Liver (tissue), 9 donors: ENCODE data around the gene CTU1. TPM values are rescaled to one million over a fixed set of nuclear protein-coding genes. Genes with fewer than 3 reads are reported as not detected.

Experiments
- DNase-seq: peaks from one replicate; pipeline ENCODE4 v3.0.0-alpha.2; 2017; ENCODE audit warnings: low spot score
- H3K27ac ChIP-seq, 2 donors: one replicate each; pipeline ENCODE4 v1.7.0; 2013; ENCODE audit warnings: inconsistent platforms in 2 of 2, low read length in 2 of 2, control low read depth in 1 of 2, low read depth in 1 of 2, mild to moderate bottlenecking in 1 of 2
- H3K27me3 ChIP-seq, 4 donors: one replicate each; pipeline versions ENCODE4 v1.6.1 to v1.7.0; 2013; ENCODE audit warnings: low read length in 3 of 4, inconsistent platforms in 1 of 4, mild to moderate bottlenecking in 1 of 4, moderate library complexity in 1 of 4; ENCODE audit not compliant: control insufficient read depth in 4 of 4, insufficient read depth in 4 of 4
- H3K36me3 ChIP-seq, 4 donors: one replicate each; pipeline versions ENCODE4 v1.6.1 to v1.7.0; 2013; ENCODE audit warnings: low read length in 3 of 4, mild to moderate bottlenecking in 3 of 4, low read depth in 1 of 4, moderate library complexity in 1 of 4; ENCODE audit not compliant: control insufficient read depth in 4 of 4, insufficient read depth in 3 of 4
- H3K4me1 ChIP-seq, 4 donors: one replicate each; pipeline versions ENCODE4 v1.6.1 to v1.7.0; 2013; ENCODE audit warnings: low read length in 3 of 4, mild to moderate bottlenecking in 3 of 4, moderate library complexity in 1 of 4; ENCODE audit not compliant: control insufficient read depth in 4 of 4, insufficient read depth in 4 of 4
- H3K4me3 ChIP-seq, 3 donors: one replicate each; pipeline versions ENCODE4 v1.6.1 to v1.7.0; 2013; ENCODE audit warnings: low read length in 3 of 3, control low read depth in 1 of 3, low read depth in 1 of 3, mild to moderate bottlenecking in 1 of 3
- H3K9ac ChIP-seq, 2 donors: one replicate each; pipeline ENCODE4 v1.7.0; 2013; ENCODE audit warnings: low read length in 2 of 2, mild to moderate bottlenecking in 2 of 2, moderate library complexity in 2 of 2, control low read depth in 1 of 2, low read depth in 1 of 2
- H3K9me3 ChIP-seq, 4 donors: one replicate each; pipeline versions ENCODE4 v1.6.1 to v1.7.0; 2013; ENCODE audit warnings: low read length in 3 of 4; ENCODE audit not compliant: control insufficient read depth in 4 of 4
- ATF3 ChIP-seq: IDR thresholded peaks from 2 replicates; pipeline ENCODE4 v1.6.1; 2016; ENCODE audit warnings: antibody characterized with exemption
- EGR1 ChIP-seq, 2 donors: IDR thresholded peaks; 2 replicates each; pipeline ENCODE4 v1.6.1; 2016 to 2018; ENCODE audit warnings: antibody characterized with exemption in 2 of 2, low read depth in 2 of 2
- FOXA1 ChIP-seq: IDR thresholded peaks from 2 replicates; pipeline ENCODE4 v1.6.1; 2016; ENCODE audit warnings: antibody characterized with exemption
- FOXA2 ChIP-seq: IDR thresholded peaks from 2 replicates; pipeline ENCODE4 v1.6.1; 2016; ENCODE audit warnings: antibody characterized with exemption
- GABPA ChIP-seq, 2 donors: IDR thresholded peaks in 1 of 2; conservative IDR thresholded peaks in 1 of 2; 2 replicates each; pipeline ENCODE4 v1.6.1; 2016; ENCODE audit warnings: antibody characterized with exemption in 2 of 2, mild to moderate bottlenecking in 1 of 2, moderate library complexity in 1 of 2
- HNF4A ChIP-seq, 2 donors: conservative IDR thresholded peaks; 2 replicates each; pipeline ENCODE4 v1.6.1; 2016; ENCODE audit warnings: antibody characterized with exemption in 2 of 2, mild to moderate bottlenecking in 2 of 2
- HNF4G ChIP-seq: IDR thresholded peaks from 2 replicates; pipeline ENCODE4 v1.6.1; 2016; ENCODE audit warnings: antibody characterized with exemption
- JUND ChIP-seq, 2 donors: IDR thresholded peaks; 2 replicates each; pipeline ENCODE4 v1.6.1; 2016; ENCODE audit warnings: antibody characterized with exemption in 2 of 2
- NR2F2 ChIP-seq: IDR thresholded peaks from 2 replicates; pipeline ENCODE4 v1.6.1; 2016; ENCODE audit warnings: antibody characterized with exemption
- RAD21 ChIP-seq, 2 donors: IDR thresholded peaks; 2 replicates each; pipeline ENCODE4 v1.6.1; 2016; ENCODE audit warnings: antibody characterized with exemption in 2 of 2, mild to moderate bottlenecking in 2 of 2
- REST ChIP-seq: IDR thresholded peaks from 2 replicates; pipeline ENCODE4 v1.6.1; 2016; ENCODE audit warnings: antibody characterized with exemption, mild to moderate bottlenecking
- RXRA ChIP-seq, 2 donors: IDR thresholded peaks; 2 replicates each; pipeline ENCODE4 v1.6.1; 2017 to 2018; ENCODE audit warnings: antibody characterized with exemption in 2 of 2, mild to moderate bottlenecking in 1 of 2
- SP1 ChIP-seq: IDR thresholded peaks from 2 replicates; pipeline ENCODE4 v1.6.1; 2018; ENCODE audit warnings: antibody characterized with exemption, mild to moderate bottlenecking
- TAF1 ChIP-seq: conservative IDR thresholded peaks from 2 replicates; pipeline ENCODE4 v1.6.1; 2016; ENCODE audit warnings: antibody characterized with exemption, mild to moderate bottlenecking
- YY1 ChIP-seq: IDR thresholded peaks from 2 replicates; pipeline ENCODE4 v1.6.1; 2016; ENCODE audit warnings: antibody characterized with exemption, mild to moderate bottlenecking
- WGBS: extraction: QIAGEN DNeasy Blood & Tissue Kit; methylation state at CpG from one replicate; pipeline ENCODE4 v1.1.7; 2013; 5-methylcytosine and 5-hydroxymethylcytosine counted together
- polyA plus RNA-seq, 2 donors: library from polyadenylated mRNA; stranded (reverse) in 1 of 2; unstranded in 1 of 2; fragments of 200-250 nt in 1 of 2; fragments of >200 nt in 1 of 2; fragmentation: Nextera tagmentation in 1 of 2; extraction: Ambion mirVana in 1 of 2; gene quantifications; one replicate each; pipeline versions ENCODE4 v1.2.1 to v1.2.3, GENCODE V29; 2013 to 2015
- total RNA-seq, 2 donors: library from RNA; depleted of rRNA; stranded (reverse); fragments of >200 nt; gene quantifications; one replicate each; pipeline ENCODE4 v1.2.3, GENCODE V29; 2014
- TF ChIP-seq, protein P1 (sequence below): fragments of 150-350 bp; IDR thresholded peaks from 2 replicates; pipeline ENCODE4 v1.5.1; 2017; ENCODE audit warnings: improper control_type of control experiment, low read depth, low read length; ENCODE audit not compliant: missing input control
- TF ChIP-seq, protein P2 (sequence below): IDR thresholded peaks from 2 replicates; pipeline ENCODE4 v1.6.1; 2016; ENCODE audit warnings: antibody characterized with exemption
- TF ChIP-seq, protein P3 (sequence below): IDR thresholded peaks from 2 replicates; pipeline ENCODE4 v1.6.1; 2016; ENCODE audit warnings: antibody characterized with exemption
- donor health status: healthy.
- donor health status: healthy.
- donor health status: healthy.
- donor health status: healthy.
- donor health status: healthy.

Gene CTU1
- total and polyA plus RNA-seq, 4 donors = 0.19 to 3.7 (median 2.5) TPM

GRCh38 chr19:51098365-51099046, 9.7 kb downstream of the CTU1 start:
- peaks cover 0 to 3% (median 0%) of the 10 kb centered on the region in 4 donors for H3K4me1 ChIP-seq
- 83% methylated on average over 78 of the region's 78 CpGs for WGBS
- no peak overlapping the region for H3K9ac ChIP-seq
- no peak overlapping the region for H3K4me3 ChIP-seq
- no peaks in the 10 kb centered on the region for H3K9me3 ChIP-seq
- DNase-seq = no peak
- no peak for TF ChIP-seq HNF4A (conservative IDR thresholded peaks at IDR 0.05)
- TF ChIP-seq, protein P1, sequence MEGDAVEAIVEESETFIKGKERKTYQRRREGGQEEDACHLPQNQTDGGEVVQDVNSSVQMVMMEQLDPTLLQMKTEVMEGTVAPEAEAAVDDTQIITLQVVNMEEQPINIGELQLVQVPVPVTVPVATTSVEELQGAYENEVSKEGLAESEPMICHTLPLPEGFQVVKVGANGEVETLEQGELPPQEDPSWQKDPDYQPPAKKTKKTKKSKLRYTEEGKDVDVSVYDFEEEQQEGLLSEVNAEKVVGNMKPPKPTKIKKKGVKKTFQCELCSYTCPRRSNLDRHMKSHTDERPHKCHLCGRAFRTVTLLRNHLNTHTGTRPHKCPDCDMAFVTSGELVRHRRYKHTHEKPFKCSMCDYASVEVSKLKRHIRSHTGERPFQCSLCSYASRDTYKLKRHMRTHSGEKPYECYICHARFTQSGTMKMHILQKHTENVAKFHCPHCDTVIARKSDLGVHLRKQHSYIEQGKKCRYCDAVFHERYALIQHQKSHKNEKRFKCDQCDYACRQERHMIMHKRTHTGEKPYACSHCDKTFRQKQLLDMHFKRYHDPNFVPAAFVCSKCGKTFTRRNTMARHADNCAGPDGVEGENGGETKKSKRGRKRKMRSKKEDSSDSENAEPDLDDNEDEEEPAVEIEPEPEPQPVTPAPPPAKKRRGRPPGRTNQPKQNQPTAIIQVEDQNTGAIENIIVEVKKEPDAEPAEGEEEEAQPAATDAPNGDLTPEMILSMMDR = no peak
- TF ChIP-seq EGR1 (IDR thresholded peaks at IDR 0.05; ENCODE audit: low read depth in 2 of 2) = no peak
- no peak for TF ChIP-seq HNF4G
- TF ChIP-seq ATF3 = no peak
- TF ChIP-seq, protein P2, sequence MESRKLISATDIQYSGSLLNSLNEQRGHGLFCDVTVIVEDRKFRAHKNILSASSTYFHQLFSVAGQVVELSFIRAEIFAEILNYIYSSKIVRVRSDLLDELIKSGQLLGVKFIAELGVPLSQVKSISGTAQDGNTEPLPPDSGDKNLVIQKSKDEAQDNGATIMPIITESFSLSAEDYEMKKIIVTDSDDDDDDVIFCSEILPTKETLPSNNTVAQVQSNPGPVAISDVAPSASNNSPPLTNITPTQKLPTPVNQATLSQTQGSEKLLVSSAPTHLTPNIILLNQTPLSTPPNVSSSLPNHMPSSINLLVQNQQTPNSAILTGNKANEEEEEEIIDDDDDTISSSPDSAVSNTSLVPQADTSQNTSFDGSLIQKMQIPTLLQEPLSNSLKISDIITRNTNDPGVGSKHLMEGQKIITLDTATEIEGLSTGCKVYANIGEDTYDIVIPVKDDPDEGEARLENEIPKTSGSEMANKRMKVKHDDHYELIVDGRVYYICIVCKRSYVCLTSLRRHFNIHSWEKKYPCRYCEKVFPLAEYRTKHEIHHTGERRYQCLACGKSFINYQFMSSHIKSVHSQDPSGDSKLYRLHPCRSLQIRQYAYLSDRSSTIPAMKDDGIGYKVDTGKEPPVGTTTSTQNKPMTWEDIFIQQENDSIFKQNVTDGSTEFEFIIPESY = no peak
- TF ChIP-seq NR2F2 = no peak
- TF ChIP-seq RAD21 (IDR thresholded peaks at IDR 0.05) = no peak
- no peak for TF ChIP-seq GABPA (IDR thresholded peaks at IDR 0.05 in 1 of 2, conservative IDR thresholded peaks at IDR 0.05 in 1 of 2)
- TF ChIP-seq YY1 = no peak
- H3K27ac ChIP-seq = no peak overlapping the region
- H3K36me3 ChIP-seq = peaks cover 0 to 12% (median 4%) of the 10 kb centered on the region in 4 donors
- H3K27me3 ChIP-seq = no peaks in the 10 kb centered on the region

DNA sequence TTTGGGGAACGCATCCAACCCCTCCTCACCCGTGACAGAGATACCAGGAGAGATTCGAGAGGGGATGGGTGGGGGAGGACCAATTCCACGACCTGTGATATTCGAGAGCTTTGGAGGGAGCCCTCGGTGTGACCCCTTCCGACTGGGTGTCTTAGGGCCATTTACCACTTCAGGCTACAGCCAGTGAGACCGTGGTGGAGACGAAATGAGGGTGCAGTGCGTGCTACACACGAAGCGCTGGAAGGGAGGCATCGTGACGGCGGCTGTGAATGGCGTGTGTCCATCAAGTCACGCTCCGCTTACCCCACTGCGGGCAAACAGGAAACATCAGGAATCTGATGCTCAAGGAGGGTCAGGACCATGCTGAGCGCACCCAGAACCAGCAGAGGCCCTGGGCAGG, 10.4 kb downstream of the CTU1 start:
- DNase-seq = no peak
- H3K27ac ChIP-seq = no peak overlapping the region
- no peak overlapping the region for H3K9ac ChIP-seq
- WGBS = 89% methylated on average over 20 of the region's 20 CpGs
- no peaks in the 10 kb centered on the region for H3K9me3 ChIP-seq
- peaks cover 0 to 3% (median 0%) of the 10 kb centered on the region in 4 donors for H3K4me1 ChIP-seq
- TF ChIP-seq ATF3 (no peak), FOXA2 (no peak), YY1 (no peak), GABPA (IDR thresholded peaks at IDR 0.05 in 1 of 2, conservative IDR thresholded peaks at IDR 0.05 in 1 of 2) (no peak), SP1 (no peak), HNF4G (no peak), TAF1 (no peak), FOXA1 (no peak), JUND (IDR thresholded peaks at IDR 0.05) (no peak), RAD21 (IDR thresholded peaks at IDR 0.05) (no peak), REST (no peak), RXRA (IDR thresholded peaks at IDR 0.05) (no peak)
- TF ChIP-seq, protein P2 = no peak
- TF ChIP-seq, protein P3, sequence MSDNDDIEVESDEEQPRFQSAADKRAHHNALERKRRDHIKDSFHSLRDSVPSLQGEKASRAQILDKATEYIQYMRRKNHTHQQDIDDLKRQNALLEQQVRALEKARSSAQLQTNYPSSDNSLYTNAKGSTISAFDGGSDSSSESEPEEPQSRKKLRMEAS = no peak
- TF ChIP-seq, protein P1 = no peak
- H3K36me3 ChIP-seq = peaks cover 0 to 12% (median 3%) of the 10 kb centered on the region in 4 donors
- H3K4me3 ChIP-seq = no peak overlapping the region
- no peaks in the 10 kb centered on the region for H3K27me3 ChIP-seq
